Suppressor macrophage (primary cell): Measurements from ENCODE around the gene FAM135A.
"Not testable (repeated sequence)": the region's sequence is repeated elsewhere in the genome, so short reads cannot be mapped to it uniquely, and the experiment has no call there.

ENCODE experiments used
- DNase-seq, 4 experiments: peaks; one replicate each; pipeline ENCODE4 v3.0.0-alpha.2; 2020 to 2022

FAM135A gene

GRCh38 chr6:70396796-70397729 is 16.2 kb upstream of the FAM135A start:
- peak; percentile 46 to 87 (median 70) for DNase-seq

GRCh38 chr6:70398783-70399728 is 14.3 kb upstream of the FAM135A start:
- peak in 1 of 4 experiments; percentile 9 for DNase-seq

- no peak for DNase-seq
These were observed 8.7 kb upstream of the FAM135A start for GRCh38 chr6:70404658-70405057.

GRCh38 chr6:70409216-70409615 is 4.1 kb upstream of the FAM135A start:
- peak; percentile 56 to 89 (median 75) for DNase-seq

GRCh38 chr6:70411542-70412251 is 1.6 kb upstream of the FAM135A start:
- DNase-seq = no peak

- no peak for DNase-seq
These were observed 825 bp upstream of the FAM135A start for GRCh38 chr6:70412252-70413113.

GRCh38 chr6:70413992-70414494 is 735 bp downstream of the FAM135A start:
- DNase-seq = peak; percentile 24 to 56 (median 52)

- DNase-seq = no peak
These were observed 1.5 kb downstream of the FAM135A start for GRCh38 chr6:70414813-70415212.

GRCh38 chr6:70415247-70415646 is 1.9 kb downstream of the FAM135A start:
- peak in 2 of 4 experiments; percentile 46 to 53 for DNase-seq

- DNase-seq = no peak
These were observed 2.4 kb downstream of the FAM135A start for GRCh38 chr6:70415660-70416059.

- DNase-seq = no peak
These were observed 8.2 kb downstream of the FAM135A start for GRCh38 chr6:70421509-70421908.

- peak in 2 of 4 experiments; percentile 3 to 14 for DNase-seq
These were observed 10.2 kb downstream of the FAM135A start for GRCh38 chr6:70423189-70424134.

- no peak for DNase-seq
These were observed 11.0 kb downstream of the FAM135A start for GRCh38 chr6:70424291-70424690.

GRCh38 chr6:70436320-70436719 is 23.0 kb downstream of the FAM135A start:
- no peak for DNase-seq

GRCh38 chr6:70445001-70445400 is 31.7 kb downstream of the FAM135A start:
- no peak for DNase-seq

- not testable (repeated sequence) for DNase-seq
These were observed 34.2 kb downstream of the FAM135A start for GRCh38 chr6:70447343-70448070.

GRCh38 chr6:70453899-70454298 is 40.6 kb downstream of the FAM135A start:
- DNase-seq = not testable (repeated sequence)

GRCh38 chr6:70456735-70457134 is 43.4 kb downstream of the FAM135A start:
- no peak for DNase-seq

GRCh38 chr6:70459235-70459634 is 45.9 kb downstream of the FAM135A start:
- no peak for DNase-seq
